ENCODE data around the gene LRRIQ3. TPM values are rescaled to one million over a fixed set of nuclear protein-coding genes. Genes with fewer than 3 reads are reported as not detected.
"Not testable (repeated sequence)": the region's sequence is repeated elsewhere in the genome, so short reads cannot be mapped to it uniquely, and the experiment has no call there.

LRRIQ3 gene
- total and polyA plus RNA-seq, 2 donors (not counting 3 experiments of a cell fraction or from before 2014, with no cell fraction given) = 0.21 to 1.1 TPM

GRCh38 chr1:74160046-74160445, 37.9 kb downstream of the LRRIQ3 start:
- POLR2A ChIA-PET = no interaction called here
- no peaks in the 10 kb centered on the region for H3K9me1 ChIP-seq (replicated peaks; ENCODE audit: control insufficient read depth, extremely low read depth, insufficient read depth, low read length)
- no peaks in the 10 kb centered on the region for H4K20me1 ChIP-seq (replicated peaks; ENCODE audit: control insufficient read depth, extremely low read depth, insufficient read depth, low read length)
- H3K4me2 ChIP-seq (ENCODE audit: insufficient read depth, low read length) = no peak overlapping the region
- no peak overlapping the region for H2AFZ ChIP-seq (ENCODE audit: low read depth, low read length)
- no TSS peak for BruUV-seq (replicated peaks)
- dilution Hi-C loops (cut with MboI; ENCODE audit: extremely low pct_ligation_motif_present, low sequenced_read_pairs) (no loop called here), intact Hi-C loops (cut with micrococcal nuclease) (no loop called here)
- DNase-seq (ENCODE audit: low read depth, low spot score) = no peak
- no peak overlapping the region for H3K4me3 ChIP-seq (replicated peaks in 1 of 3; ENCODE audit: insufficient read depth in 1 of 3, low read depth in 1 of 3, low read length in 3 of 3)
- TF ChIP-seq GATA2 (IDR thresholded peaks at IDR 0.05; ENCODE audit: insufficient read depth, insufficient read length, low read depth, low read length) = no peak
- H3K4me1 ChIP-seq (ENCODE audit: control insufficient read depth, extremely low read depth, insufficient read depth, low read length) = no peaks in the 10 kb centered on the region
- no peaks in the 10 kb centered on the region for H3K27me3 ChIP-seq (ENCODE audit: control insufficient read depth in 2 of 2, insufficient read depth in 2 of 2, low read length in 2 of 2)
- H3K36me3 ChIP-seq (ENCODE audit: control insufficient read depth in 2 of 2, extremely low read depth in 1 of 2, insufficient read depth in 2 of 2, low read length in 2 of 2) = no peaks in the 10 kb centered on the region
- H3K27ac ChIP-seq (ENCODE audit: insufficient read depth, low read depth, low read length) = no peak overlapping the region
- H3K79me2 ChIP-seq (ENCODE audit: control insufficient read depth, insufficient read depth, low read length) = no peaks in the 10 kb centered on the region
- CTCF ChIA-PET = no interaction called here
- no peak overlapping the region for H3K9ac ChIP-seq (replicated peaks; ENCODE audit: extremely low read depth, insufficient read depth, low read length)
- H3K9me3 ChIP-seq (replicated peaks; ENCODE audit: control insufficient read depth, insufficient read depth, low read length) = no peaks in the 10 kb centered on the region
- FAIRE-seq = no peak

- dilution Hi-C loops (cut with MboI; ENCODE audit: extremely low pct_ligation_motif_present, low sequenced_read_pairs) = no loop called here
- no peak overlapping the region for H3K9ac ChIP-seq (replicated peaks; ENCODE audit: extremely low read depth, insufficient read depth, low read length)
- H3K4me2 ChIP-seq (ENCODE audit: insufficient read depth, low read length) = no peak overlapping the region
- H3K36me3 ChIP-seq (ENCODE audit: control insufficient read depth in 2 of 2, extremely low read depth in 1 of 2, insufficient read depth in 2 of 2, low read length in 2 of 2) = no peaks in the 10 kb centered on the region
- H4K20me1 ChIP-seq (replicated peaks; ENCODE audit: control insufficient read depth, extremely low read depth, insufficient read depth, low read length) = no peaks in the 10 kb centered on the region
- DNase-seq (ENCODE audit: low read depth, low spot score) (no peak), FAIRE-seq (no peak)
- ChIA-PET POLR2A (no interaction called here), CTCF (no interaction called here)
- H3K9me1 ChIP-seq (replicated peaks; ENCODE audit: control insufficient read depth, extremely low read depth, insufficient read depth, low read length) = no peaks in the 10 kb centered on the region
- no peak overlapping the region for H2AFZ ChIP-seq (ENCODE audit: low read depth, low read length)
- H3K79me2 ChIP-seq (ENCODE audit: control insufficient read depth, insufficient read depth, low read length) = no peaks in the 10 kb centered on the region
- no peak overlapping the region for H3K4me3 ChIP-seq (replicated peaks in 1 of 3; ENCODE audit: insufficient read depth in 1 of 3, low read depth in 1 of 3, low read length in 3 of 3)
- intact Hi-C loops (cut with micrococcal nuclease) = no loop called here
- no peaks in the 10 kb centered on the region for H3K4me1 ChIP-seq (ENCODE audit: control insufficient read depth, extremely low read depth, insufficient read depth, low read length)
- no peaks in the 10 kb centered on the region for H3K9me3 ChIP-seq (replicated peaks; ENCODE audit: control insufficient read depth, insufficient read depth, low read length)
- BruUV-seq (replicated peaks) = no TSS peak
- no peaks in the 10 kb centered on the region for H3K27me3 ChIP-seq (ENCODE audit: control insufficient read depth in 2 of 2, insufficient read depth in 2 of 2, low read length in 2 of 2)
- TF ChIP-seq POLR2AphosphoS5 (IDR thresholded peaks at IDR 0.05; ENCODE audit: insufficient read depth, low read depth, low read length) (no peak), CTCF (IDR thresholded peaks at IDR 0.05; ENCODE audit: extremely low read depth in 1 of 2, insufficient read depth in 1 of 2, low read depth in 1 of 2, low read length in 2 of 2) (no peak), FOS (IDR thresholded peaks at IDR 0.05; ENCODE audit: borderline replicate concordance, insufficient read depth, low read length) (no peak), POLR2A (IDR thresholded peaks at IDR 0.05; ENCODE audit: low read depth, low read length) (no peak), JUN (IDR thresholded peaks at IDR 0.05; ENCODE audit: borderline replicate concordance, insufficient read depth, insufficient read length, low read depth) (no peak), MAX (IDR thresholded peaks at IDR 0.05; ENCODE audit: insufficient read depth, insufficient read length) (no peak), MYC (IDR thresholded peaks at IDR 0.05; ENCODE audit: low read depth, low read length) (no peak), GATA2 (IDR thresholded peaks at IDR 0.05; ENCODE audit: insufficient read depth, insufficient read length, low read depth, low read length) (no peak), EZH2 (IDR thresholded peaks at IDR 0.05; ENCODE audit: borderline replicate concordance, low read depth, low read length, severe bottlenecking) (no peak)
- H3K27ac ChIP-seq (ENCODE audit: insufficient read depth, low read depth, low read length) = no peak overlapping the region
Observed at GRCh38 chr1:74145086-74145485, 52.9 kb downstream of the LRRIQ3 start.

GRCh38 chr1:74117370-74117769, 80.6 kb downstream of the LRRIQ3 start:
- H3K79me2 ChIP-seq (ENCODE audit: control insufficient read depth, insufficient read depth, low read length); H3K36me3 ChIP-seq (ENCODE audit: control insufficient read depth in 2 of 2, extremely low read depth in 1 of 2, insufficient read depth in 2 of 2, low read length in 2 of 2); H3K9me3 ChIP-seq (replicated peaks; ENCODE audit: control insufficient read depth, insufficient read depth, low read length); H4K20me1 ChIP-seq (replicated peaks; ENCODE audit: control insufficient read depth, extremely low read depth, insufficient read depth, low read length); H3K4me1 ChIP-seq (ENCODE audit: control insufficient read depth, extremely low read depth, insufficient read depth, low read length); H2AFZ ChIP-seq (ENCODE audit: low read depth, low read length); dilution Hi-C loops (cut with MboI; ENCODE audit: extremely low pct_ligation_motif_present, low sequenced_read_pairs); CTCF ChIA-PET; H3K4me2 ChIP-seq (ENCODE audit: insufficient read depth, low read length); H3K27me3 ChIP-seq (ENCODE audit: control insufficient read depth in 2 of 2, insufficient read depth in 2 of 2, low read length in 2 of 2); intact Hi-C loops (cut with micrococcal nuclease); H3K27ac ChIP-seq (ENCODE audit: insufficient read depth, low read depth, low read length); H3K4me3 ChIP-seq (replicated peaks in 1 of 3; ENCODE audit: insufficient read depth in 1 of 3, low read depth in 1 of 3, low read length in 3 of 3); H3K9me1 ChIP-seq (replicated peaks; ENCODE audit: control insufficient read depth, extremely low read depth, insufficient read depth, low read length); FAIRE-seq; H3K9ac ChIP-seq (replicated peaks; ENCODE audit: extremely low read depth, insufficient read depth, low read length); BruUV-seq (replicated peaks); POLR2A ChIA-PET; DNase-seq (ENCODE audit: low read depth, low spot score): not testable (repeated sequence)
